GM15510 (cell line): Measurements from ENCODE around the gene FAM234B.

Experiments used
- POLR2A ChIP-seq: IDR thresholded peaks from 3 replicates; pipeline ENCODE4 v1.6.1; 2011; ENCODE audit warnings: borderline replicate concordance; ENCODE audit not compliant: insufficient read length; ENCODE audit errors: extremely low read depth

The FAM234B gene

GRCh38 chr12:13005649-13006048 lies 38.5 kb upstream of the FAM234B start:
- no peak for TF ChIP-seq POLR2A

DNA sequence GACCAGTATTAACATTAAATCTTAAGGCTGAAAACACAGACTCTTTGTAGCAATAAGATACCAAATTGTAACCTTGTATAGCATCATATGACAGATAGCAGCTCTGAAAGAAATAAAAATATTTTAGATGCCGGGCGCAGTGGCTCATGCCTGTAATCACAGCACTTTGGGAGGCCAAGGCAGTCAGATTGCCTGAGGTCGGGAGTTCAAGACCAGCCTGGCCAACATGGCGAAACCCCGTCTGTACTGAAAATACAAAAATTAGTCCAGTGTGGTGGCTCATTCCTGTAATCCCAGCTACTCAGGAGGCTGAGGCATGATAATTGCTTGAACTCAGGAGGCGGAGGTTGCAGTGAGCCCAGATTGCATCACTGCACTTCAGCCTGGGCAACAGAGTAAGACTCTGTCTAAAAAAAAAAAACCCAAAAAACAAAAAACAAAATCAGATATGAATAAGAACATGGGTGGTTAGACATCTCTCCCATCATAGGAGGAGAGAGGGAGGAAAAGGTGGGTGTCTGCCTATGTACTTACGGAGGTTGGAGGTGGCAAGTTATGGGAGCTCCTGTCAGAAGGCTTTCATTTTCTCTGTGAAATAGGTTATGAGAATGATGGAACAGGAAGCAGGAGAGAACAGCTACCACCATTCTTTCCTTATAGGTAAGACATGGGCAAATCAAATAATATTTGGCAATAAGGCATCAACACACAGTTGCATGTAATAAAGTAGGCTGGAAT lies 36.5 kb upstream of the FAM234B start:
- no peak for TF ChIP-seq POLR2A

- no peak for TF ChIP-seq POLR2A
These were observed 35.3 kb upstream of the FAM234B start for GRCh38 chr12:13008741-13009380.

DNA sequence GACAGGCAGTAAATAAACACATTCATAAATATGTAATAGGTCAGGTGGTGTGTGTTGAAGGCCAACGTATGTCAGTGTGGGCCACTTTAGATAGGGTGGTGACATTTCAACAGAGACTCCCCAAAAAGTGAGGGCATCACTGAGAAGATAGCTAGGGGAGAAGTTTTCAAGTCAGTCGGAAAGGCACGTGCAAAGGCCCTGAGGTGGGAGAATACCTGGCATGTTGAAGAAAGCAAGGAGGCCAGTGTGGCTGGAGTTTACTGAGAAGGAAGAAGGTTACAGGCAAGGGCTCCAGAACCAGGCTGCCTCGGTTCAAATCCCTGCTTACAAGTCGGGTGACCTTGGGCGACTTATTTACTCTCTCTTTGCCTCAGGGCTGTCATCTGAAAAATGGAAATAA lies 33.1 kb upstream of the FAM234B start:
- no peak for TF ChIP-seq POLR2A

- TF ChIP-seq POLR2A = no peak
These were observed 21.3 kb upstream of the FAM234B start for GRCh38 chr12:13022851-13023271.

DNA sequence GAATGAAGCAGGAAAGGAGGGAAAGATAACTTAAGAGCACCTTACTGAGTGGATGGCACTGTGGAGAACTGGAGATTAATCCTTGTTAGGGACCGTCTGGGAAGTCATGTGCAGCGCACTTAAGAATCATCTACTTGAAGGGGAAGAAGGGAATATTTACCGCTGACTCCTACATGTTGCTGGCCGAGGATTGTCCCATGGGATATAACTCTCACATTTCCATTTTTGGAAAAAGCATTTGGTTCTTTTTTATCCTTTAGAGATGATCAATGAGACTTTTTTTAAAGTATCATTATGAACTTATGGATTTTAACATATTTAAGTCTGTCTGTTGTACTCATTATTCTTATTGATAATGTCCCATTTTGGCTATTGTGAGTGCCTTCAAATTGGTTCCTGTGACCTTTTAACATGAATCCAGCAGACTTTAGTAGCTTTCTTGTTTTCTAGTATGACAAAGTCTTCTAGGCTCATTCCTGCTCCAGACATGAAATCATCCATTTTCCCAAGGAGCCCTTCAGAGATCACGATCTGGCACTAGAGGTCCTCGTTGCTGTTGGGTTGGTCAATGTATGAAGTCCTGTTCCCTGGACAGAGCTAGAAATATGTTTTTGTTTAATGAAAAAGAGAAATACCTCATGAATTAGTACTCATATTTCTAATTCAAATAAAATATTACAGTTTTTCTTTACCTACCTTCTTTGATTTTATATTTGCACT lies 20.2 kb upstream of the FAM234B start:
- TF ChIP-seq POLR2A = no peak

DNA sequence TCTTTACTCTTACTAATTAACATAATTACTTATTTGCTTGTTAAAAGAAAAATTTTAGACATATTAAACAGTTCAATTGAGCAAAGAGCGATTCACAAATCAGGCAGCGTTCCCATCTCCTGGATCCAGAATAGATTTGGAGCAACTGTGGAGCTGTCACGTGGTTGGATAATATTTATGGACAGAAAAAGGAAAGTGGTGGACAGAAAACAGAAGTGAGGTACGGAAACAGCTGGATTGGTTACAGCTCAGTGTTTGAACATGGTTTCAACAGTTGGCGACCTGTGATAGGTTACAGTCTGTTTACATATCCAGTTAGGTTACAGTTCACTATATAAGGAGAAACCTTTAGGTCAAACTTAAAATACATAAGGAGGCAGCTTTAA lies 19.7 kb upstream of the FAM234B start:
- no peak for TF ChIP-seq POLR2A

GRCh38 chr12:13026286-13026685 lies 17.9 kb upstream of the FAM234B start:
- TF ChIP-seq POLR2A = no peak

GRCh38 chr12:13027032-13027431 lies 17.1 kb upstream of the FAM234B start:
- TF ChIP-seq POLR2A = no peak

GRCh38 chr12:13027508-13027907 lies 16.7 kb upstream of the FAM234B start:
- no peak for TF ChIP-seq POLR2A

GRCh38 chr12:13028825-13029570 lies 15.2 kb upstream of the FAM234B start:
- no peak for TF ChIP-seq POLR2A

DNA sequence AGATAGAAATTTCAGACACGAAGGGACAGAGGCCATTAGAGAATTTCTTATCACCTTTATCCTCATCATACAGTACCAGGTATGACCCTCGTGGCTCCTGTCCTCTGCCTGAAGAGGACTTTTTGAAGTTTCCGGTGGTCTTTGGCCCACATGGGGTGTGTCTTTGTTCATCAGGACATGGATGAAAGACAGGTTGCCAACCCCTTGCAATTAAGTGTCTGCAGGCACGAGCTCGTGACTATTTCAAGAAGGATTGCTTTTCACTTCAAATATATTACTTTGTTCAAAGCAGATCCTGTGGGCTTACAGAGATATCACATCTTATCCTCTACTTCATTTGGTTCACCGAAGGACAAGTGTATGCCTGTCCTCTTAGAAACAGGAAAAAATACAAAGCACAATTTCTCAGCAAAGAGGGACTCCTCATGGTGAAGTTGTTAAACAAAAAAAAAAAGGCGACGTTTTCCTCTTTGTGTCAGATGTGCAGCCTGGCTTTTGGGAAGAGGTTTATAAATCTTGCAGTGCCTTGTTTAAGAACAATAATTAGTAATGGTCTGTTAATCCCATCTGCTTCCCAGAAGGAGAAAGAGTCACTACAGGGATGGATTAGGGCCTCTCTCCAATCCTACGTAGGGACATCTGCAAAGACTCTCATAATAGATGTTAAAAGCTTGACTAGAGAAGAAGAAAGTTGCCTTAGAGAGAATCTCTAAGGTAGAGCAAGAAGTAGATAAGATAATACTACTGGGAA lies 13.5 kb upstream of the FAM234B start:
- no peak for TF ChIP-seq POLR2A

DNA sequence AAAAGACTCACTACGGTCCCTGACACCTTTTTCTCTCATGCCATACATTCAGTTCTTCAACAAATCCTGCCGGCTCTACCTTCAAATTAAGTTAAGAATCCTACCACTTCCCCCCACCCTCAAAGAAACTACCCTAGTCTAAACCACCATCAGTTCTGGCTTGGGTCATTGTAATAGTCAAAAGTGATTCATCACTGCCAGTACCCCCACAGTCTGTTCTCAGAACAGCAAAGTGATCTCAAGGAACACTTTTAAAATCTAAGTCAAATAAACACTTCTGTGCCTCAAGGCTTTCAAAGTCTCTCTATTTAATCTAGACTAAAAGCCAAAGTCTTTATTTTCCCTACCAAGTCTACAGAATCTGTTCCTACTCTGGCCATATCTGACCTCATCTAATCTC lies 12.0 kb upstream of the FAM234B start:
- no peak for TF ChIP-seq POLR2A

DNA sequence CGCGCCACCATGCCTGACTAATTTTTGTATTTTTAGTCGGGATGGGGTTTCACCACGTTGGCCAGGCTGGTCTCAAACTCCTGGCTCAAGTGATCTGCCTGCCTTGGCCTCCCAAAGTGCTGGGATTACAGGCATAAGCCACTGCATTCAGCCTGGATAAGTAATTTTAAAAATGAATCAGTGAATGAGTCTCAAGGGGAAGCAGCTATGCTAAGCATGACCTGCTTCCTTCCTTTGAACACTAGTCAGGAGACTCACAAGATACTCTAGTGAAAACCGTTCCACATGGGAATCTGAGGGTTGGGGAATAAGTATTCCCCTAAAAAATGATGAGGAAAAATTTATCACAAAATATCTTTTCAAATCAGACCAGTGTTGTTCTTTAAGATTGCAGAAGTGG lies 10.7 kb upstream of the FAM234B start:
- no peak for TF ChIP-seq POLR2A
